Kidney (tissue), 14 donors: ENCODE data around the gene CDK11A. TPM values are rescaled to one million over a fixed set of nuclear protein-coding genes. Genes with fewer than 3 reads are reported as not detected.
A peak's percentile ranks its signal among the peaks of the same experiment; 100 is the strongest.

Experiments used
- DNase-seq, 5 donors: peaks; one replicate each; pipeline ENCODE4 v3.0.0-alpha.2; 2013 to 2020
- FAIRE-seq: peaks from 2 replicates; lab custom pipeline; 2012; peaks lifted over from hg19 to GRCh38; lab: Jason Lieb, UNC
- H3K27ac ChIP-seq, 2 donors: one replicate each; pipeline ENCODE4 v1.7.0; 2013; ENCODE audit warnings: low read depth in 2 of 2, low read length in 2 of 2, inconsistent platforms in 1 of 2
- H3K27me3 ChIP-seq: one replicate; pipeline ENCODE4 v1.7.1; 2013; ENCODE audit warnings: low read length, inconsistent platforms; ENCODE audit not compliant: control insufficient read depth, insufficient read depth
- H3K36me3 ChIP-seq, 3 donors: one replicate each; pipeline versions ENCODE4 v1.7.0 to v1.7.1; 2013; ENCODE audit warnings: low read length in 3 of 3, control low read depth in 1 of 3, inconsistent platforms in 1 of 3; ENCODE audit not compliant: insufficient read depth in 3 of 3, control insufficient read depth in 2 of 3
- H3K4me1 ChIP-seq, 3 donors: one replicate each; pipeline versions ENCODE4 v1.7.0 to v1.7.1; 2013; ENCODE audit warnings: low read length in 3 of 3, inconsistent platforms in 1 of 3, low read depth in 1 of 3; ENCODE audit not compliant: control insufficient read depth in 2 of 3, insufficient read depth in 2 of 3
- H3K4me3 ChIP-seq, 3 donors: one replicate each; pipeline versions ENCODE4 v1.7.0 to v1.8.1; 2013; ENCODE audit warnings: low read length in 3 of 3, control low read depth in 1 of 3, inconsistent platforms in 1 of 3
- H3K9ac ChIP-seq, 3 donors: one replicate each; pipeline versions ENCODE4 v1.7.0 to v1.7.1; 2013; ENCODE audit warnings: low read length in 3 of 3, control low read depth in 1 of 3, inconsistent platforms in 1 of 3
- H3K9me3 ChIP-seq, 3 donors: one replicate each; pipeline versions ENCODE4 v1.7.0 to v1.7.1; 2013; ENCODE audit warnings: low read length in 3 of 3, control low read depth in 1 of 3, inconsistent platforms in 1 of 3; ENCODE audit not compliant: control insufficient read depth in 2 of 3, insufficient read depth in 1 of 3
- intact Hi-C: fragments of 100-400 bp; cut with DNase I; formaldehyde crosslinking; loops from one replicate; pipeline ENCODE4 v1.11.1; 2022
- polyA plus RNA-seq: library from polyadenylated mRNA; stranded (reverse); fragments of 350-450 nt; fragmentation: Illumina TruSeq; extraction: RNeasy Lipid Tissue Mini Kit (QIAGEN cat#74804); gene quantifications from one replicate; pipeline ENCODE4 v1.2.3, GENCODE V29; 2014; ENCODE audit warnings: low read depth, low replicate concordance; ENCODE audit not compliant: insufficient read depth
- total RNA-seq: library from RNA; stranded (reverse); fragmentation: NEBNext Ultra II Directional; extraction: Animal tissue kit (Norgen Biotek cat#: 25700); gene quantifications from one replicate; pipeline ENCODE4 v1.2.1, GENCODE V29; 2021
- TF ChIP-seq, protein P1 (sequence below): IDR thresholded peaks from 3 replicates; pipeline ENCODE4 v1.5.1; 2012; ENCODE audit warnings: mild to moderate bottlenecking, moderate library complexity, borderline replicate concordance; ENCODE audit not compliant: insufficient read depth; ENCODE audit errors: extremely low read depth
- donor health status: control.
- donor health status: control.
- donor health status: control.
- donor health status: control.
- donor health status: control.
- donor health status: DM: yes; HTN: yes; CAD: no.
- donor health status: Normal renal cell carcinoma (clear cell type).

CDK11A gene
- total and polyA plus RNA-seq, 2 donors from 2014 or later = 21.5 to 37.3 TPM

DNA sequence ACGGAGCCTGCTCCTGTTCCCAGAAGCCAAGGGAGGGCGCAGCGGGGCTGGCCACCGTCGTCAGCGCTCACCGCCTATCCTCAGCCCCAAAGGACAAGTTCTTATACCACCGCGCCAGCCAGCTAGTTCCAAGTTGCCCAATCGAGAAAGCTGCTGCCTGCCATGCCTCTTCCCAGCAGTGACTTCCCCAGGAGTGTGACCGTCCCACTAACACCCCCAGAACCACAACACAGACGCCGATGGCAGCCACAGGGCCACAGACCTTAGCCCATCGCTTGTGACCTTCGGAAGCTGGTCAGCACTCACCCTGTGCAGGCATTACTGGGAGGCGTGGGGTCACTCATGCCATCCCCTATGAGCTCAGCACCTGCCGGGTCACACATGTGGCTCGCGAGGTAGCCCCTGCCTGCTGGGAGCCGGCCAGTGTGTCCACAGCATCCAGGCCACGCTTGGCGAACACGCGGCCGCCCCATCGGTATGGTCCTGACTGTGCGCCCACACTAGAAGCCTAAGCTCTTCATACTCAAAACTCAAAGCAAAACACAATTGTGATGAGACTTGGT lies 34.0 kb upstream of the CDK11A start:
- H3K9me3 ChIP-seq = no peaks in the 10 kb centered on the region
- peaks cover 0 to 15% (median 5%) of the 10 kb centered on the region in 3 donors for H3K4me1 ChIP-seq
- H3K27me3 ChIP-seq = no peaks in the 10 kb centered on the region
- H3K36me3 ChIP-seq = peaks cover 2 to 10% (median 5%) of the 10 kb centered on the region in 3 donors
- peak in 1 of 5 donors; percentile 81 for DNase-seq
- TF ChIP-seq, protein P1, sequence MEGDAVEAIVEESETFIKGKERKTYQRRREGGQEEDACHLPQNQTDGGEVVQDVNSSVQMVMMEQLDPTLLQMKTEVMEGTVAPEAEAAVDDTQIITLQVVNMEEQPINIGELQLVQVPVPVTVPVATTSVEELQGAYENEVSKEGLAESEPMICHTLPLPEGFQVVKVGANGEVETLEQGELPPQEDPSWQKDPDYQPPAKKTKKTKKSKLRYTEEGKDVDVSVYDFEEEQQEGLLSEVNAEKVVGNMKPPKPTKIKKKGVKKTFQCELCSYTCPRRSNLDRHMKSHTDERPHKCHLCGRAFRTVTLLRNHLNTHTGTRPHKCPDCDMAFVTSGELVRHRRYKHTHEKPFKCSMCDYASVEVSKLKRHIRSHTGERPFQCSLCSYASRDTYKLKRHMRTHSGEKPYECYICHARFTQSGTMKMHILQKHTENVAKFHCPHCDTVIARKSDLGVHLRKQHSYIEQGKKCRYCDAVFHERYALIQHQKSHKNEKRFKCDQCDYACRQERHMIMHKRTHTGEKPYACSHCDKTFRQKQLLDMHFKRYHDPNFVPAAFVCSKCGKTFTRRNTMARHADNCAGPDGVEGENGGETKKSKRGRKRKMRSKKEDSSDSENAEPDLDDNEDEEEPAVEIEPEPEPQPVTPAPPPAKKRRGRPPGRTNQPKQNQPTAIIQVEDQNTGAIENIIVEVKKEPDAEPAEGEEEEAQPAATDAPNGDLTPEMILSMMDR = no peak
- intact Hi-C loops = no loop called here
- peak overlapping the region in 2 of 3 donors; percentile 5 to 40 for H3K4me3 ChIP-seq
- H3K27ac ChIP-seq = peak overlapping the region; percentile 90 to 94
- H3K9ac ChIP-seq = peak overlapping the region in 2 of 3 donors; percentile 6 to 44
- FAIRE-seq = no peak

DNA sequence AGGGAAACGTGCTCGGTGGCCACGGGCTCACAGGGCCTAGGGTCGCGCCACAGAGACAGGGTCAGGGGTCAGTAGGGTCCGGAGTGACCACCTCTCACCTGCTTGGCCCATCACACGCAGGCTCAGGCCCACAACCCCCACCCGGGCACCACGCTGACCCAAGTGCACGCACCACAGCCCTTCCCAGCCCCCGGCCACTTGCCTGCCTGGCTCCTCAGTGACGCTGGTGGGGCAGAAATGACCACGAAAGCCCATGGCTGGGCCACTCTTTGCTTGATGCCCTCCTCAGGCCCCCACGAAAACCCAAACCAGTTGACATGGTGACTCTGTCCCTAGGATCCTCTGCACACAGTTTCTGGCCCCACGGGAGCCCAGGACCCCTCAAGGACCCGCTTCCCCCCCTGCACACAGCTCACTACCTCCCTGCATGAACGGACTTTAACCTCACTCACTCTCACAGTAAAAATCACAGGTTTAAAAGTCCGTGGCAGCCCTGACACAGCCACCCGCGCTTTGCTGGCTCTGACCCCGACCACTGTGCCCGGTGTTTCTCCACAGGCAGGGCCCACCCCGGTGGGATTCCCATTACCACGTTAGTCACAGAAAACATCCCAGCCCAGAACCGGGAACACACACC lies 33.4 kb upstream of the CDK11A start:
- Histone ChIP-seq H3K4me1 (peaks cover 0 to 15% (median 5%) of the 10 kb centered on the region in 3 donors), H3K27me3 (no peaks in the 10 kb centered on the region), H3K9ac (no peak overlapping the region), H3K4me3 (no peak overlapping the region), H3K36me3 (peaks cover 2 to 10% (median 5%) of the 10 kb centered on the region in 3 donors), H3K9me3 (no peaks in the 10 kb centered on the region), H3K27ac (peak overlapping the region; percentile 90 to 94)
- intact Hi-C loops = no loop called here
- TF ChIP-seq, protein P1 = no peak
- FAIRE-seq (no peak), DNase-seq (peak in 1 of 5 donors; percentile 76)

DNA sequence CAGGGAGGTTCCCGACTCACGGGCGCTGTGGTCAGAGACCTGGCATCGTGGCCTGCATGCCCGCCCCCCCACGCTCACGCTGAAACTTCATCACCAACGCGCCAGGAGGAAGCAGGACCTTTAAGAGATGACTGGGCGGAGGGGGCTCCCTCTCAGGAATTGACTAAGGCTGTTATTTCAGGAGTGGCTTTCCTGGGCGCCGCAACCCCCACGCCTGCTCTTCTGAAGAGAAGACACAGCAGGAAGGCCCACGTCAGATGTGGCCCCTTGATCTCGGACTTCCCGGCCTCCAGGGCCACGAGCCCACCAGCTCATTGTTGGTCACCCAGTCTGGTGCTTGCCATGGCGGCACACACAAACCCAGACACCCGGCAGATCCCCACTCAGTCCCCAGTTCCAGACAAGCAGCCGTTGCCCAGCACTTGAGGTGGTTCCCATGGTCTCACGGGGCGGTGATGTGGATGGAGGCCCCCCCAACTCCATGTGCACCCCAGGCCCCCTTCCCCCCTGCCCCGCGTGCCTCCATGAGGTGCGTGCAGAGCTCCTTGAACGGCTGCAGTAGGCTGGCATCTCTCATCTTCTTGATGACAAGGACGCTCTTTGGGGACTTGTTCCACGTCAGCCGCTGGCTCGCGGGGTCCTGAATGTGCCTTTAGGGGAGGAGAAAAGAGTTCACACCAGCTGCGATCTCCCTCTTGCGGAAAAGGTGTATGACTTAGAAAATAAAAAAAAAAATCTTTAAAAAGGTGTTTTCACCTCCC lies 32.7 kb upstream of the CDK11A start:
- intact Hi-C loops = no loop called here
- H3K9me3 ChIP-seq = no peaks in the 10 kb centered on the region
- H3K27me3 ChIP-seq = no peaks in the 10 kb centered on the region
- TF ChIP-seq, protein P1 = no peak
- no peak for FAIRE-seq
- no peak overlapping the region for H3K9ac ChIP-seq
- H3K27ac ChIP-seq = no peak overlapping the region
- no peak overlapping the region for H3K4me3 ChIP-seq
- DNase-seq = peak in 1 of 5 donors; percentile 70
- peaks cover 0 to 10% (median 3%) of the 10 kb centered on the region in 3 donors for H3K36me3 ChIP-seq
- H3K4me1 ChIP-seq = peaks cover 0 to 15% (median 5%) of the 10 kb centered on the region in 3 donors
